CD1c-positive myeloid dendritic cell (primary cell): Measurements from ENCODE around the gene ATP8B2.
"Not testable (repeated sequence)": the region's sequence is repeated elsewhere in the genome, so short reads cannot be mapped to it uniquely, and the experiment has no call there.

ENCODE experiments used
- DNase-seq: peaks from one replicate; pipeline ENCODE4 v3.0.0-alpha.2; 2016; ENCODE audit errors: extremely low spot score

ATP8B2 gene

DNA sequence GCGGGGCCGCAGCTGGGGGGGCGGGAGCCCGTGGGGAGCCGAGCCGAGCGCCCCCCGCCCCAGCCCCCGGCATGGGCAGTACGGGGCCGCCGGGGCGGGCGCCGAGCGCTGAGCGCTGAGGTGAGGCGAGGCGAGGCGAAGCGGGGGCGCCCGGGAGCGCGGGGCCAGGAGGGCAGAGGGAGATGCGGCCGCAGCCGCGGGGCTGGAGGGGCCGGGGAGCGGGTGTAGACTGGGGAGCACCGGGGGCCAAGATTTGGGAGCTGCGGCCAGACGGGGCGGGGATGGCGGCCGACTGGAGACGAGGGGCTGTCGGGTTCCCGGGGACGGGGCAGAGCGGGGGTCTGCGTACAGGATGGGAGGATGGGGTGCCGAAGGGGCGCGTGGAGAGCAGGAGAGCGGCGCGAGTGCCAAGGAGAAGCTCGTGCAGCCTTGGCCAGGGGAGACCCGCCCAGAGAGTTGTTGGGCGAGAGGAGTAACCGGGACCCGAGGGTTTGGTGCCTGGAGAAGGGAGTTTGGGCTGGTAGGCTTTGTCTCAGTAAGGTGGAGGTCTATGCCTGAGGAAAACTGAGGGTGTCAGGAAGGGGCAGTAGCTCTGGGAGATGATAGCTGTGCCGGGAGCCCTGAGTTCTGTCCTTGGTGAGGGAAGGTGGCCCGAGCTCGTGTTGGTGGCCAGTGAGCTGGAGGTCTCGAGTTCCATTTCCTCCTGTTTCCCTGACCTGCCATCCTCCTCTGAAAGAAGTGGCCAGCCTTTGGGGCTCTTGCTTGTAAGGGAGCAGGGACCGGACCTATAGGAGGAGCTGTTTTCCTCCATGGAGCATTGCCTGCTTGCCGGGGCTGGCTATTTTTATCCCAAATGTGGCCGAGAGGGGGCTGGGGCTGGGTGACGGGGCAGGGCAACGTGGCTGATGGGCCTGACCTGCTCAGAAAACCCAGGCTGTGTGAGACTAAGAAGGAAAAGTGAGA is 539 bp downstream of the ATP8B2 start:
- DNase-seq: peak; percentile 53

DNA sequence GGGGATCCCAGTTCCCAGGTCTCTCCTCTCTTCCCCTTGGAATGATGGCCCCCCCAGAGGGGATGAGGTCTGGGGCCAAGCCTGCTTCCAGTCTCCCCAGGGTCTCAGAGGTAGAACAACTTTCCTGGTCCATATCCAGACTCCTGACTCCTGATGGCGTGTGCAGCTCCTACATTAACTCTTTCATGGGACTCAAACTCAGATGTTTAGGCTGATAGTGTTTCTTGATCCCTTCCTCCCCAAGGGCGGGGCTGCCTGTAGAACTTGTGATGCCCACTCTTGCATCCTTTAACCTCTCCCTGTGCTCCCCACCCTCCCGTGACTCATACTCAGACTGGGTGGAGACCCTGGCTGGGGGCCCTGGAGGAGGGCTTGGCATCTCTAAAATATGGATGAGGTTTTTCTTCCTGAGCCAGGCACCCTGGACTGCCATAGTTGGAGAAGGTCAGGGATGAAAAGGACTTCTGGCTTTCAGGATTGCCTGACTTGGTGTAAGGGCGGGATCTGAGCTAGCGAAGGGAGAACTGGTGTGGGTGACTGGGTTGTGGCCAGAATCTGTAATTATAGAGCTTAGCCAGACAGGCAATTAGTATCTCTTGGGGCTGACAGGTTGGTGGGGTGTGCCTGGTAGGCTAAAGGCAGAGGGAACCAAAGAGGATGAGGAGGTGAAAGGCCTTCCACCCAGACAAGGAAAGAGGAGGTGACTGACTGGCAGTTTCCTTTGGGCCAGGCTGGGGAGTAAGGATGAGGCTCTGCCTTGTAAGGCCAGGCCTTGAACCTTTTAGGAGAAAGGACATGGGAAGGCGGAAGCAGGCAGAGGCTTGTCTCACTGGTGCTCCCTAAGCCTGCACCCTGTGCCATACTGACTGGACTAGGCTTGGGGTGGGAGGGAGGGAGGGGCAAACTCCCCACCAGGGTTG is 1.5 kb downstream of the ATP8B2 start:
- peak; percentile 13 for DNase-seq

DNA sequence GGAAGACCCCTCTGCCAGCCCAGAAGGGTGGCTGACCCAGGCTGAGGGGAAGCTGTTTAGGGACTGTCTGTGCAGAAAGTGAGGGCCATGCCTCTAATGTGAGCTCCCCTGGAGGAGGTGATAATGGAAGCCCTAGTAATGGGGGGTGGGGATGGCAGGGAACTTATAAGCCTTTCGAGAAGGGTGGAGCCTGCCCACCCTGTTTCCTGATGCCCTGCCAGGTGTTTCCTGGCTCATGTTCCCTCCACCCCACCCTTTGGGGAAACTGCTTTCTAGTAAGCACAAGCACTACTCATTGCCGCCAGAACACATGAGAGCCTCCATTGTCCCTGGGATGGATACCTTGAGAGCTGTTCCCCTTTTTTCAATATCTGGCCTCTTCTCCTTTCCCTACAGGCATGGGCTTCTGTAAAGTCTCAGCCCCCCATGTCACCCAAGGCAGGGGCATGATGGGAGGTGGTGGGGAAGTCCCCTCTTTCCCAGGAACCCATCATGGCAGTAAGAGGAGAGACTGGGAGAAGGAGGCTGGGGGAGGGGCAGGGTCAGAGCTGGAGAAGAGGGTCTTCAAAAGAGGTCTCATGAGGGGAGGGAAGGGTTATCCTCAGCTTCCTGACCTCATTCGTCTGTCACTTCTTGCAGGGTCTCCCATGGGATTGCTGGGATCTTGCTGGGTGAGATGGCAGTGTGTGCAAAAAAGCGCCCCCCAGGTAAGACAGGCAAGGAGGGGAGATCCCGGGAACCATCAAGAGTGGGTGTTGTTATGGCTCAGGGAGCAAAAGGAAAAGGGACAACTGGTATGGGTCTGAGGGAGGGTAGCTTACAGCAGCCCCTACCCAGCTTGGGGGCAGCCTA is 2.4 kb downstream of the ATP8B2 start:
- DNase-seq: peak; percentile 35

DNA sequence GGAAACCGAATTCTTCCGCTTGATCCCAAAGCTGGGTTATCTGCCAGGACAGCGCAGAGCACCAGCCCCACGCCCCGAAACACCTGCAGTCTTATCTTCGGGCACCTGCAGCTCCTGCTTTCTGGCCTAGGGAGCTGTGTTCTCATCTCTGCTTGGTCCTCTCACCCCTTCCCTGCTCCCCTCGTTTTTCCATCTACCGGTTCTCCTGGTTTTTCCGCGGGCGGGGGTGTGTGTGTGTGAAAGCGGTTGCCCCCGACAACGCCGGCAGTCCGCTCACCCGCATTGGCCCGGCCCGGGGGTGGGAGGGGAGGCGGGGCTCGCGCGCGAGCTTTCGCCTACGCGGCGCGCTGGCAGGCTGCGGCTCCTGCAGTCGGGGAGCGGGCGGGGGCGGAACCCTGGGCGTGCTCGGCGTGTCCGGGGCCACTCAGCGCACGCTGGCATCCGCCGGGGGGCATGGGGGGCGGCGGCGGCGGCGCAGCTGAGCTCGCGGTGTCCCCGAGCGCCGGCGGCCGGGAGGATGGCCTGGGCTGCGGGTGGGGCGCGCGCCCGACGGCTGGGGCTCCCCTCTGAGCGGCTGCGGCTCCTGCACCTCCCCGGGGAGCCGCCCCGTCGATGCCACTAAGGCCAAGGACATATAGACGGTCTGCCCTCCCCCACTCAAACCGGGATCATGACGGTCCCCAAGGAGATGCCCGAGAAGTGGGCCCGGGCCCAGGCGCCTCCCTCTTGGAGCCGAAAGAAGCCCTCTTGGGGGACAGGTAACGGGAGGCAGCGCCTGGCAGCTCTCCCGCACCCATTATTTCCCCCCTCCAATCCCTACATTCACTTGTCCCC is 3.2 kb downstream of the ATP8B2 start:
- peak; percentile 85 for DNase-seq

DNA sequence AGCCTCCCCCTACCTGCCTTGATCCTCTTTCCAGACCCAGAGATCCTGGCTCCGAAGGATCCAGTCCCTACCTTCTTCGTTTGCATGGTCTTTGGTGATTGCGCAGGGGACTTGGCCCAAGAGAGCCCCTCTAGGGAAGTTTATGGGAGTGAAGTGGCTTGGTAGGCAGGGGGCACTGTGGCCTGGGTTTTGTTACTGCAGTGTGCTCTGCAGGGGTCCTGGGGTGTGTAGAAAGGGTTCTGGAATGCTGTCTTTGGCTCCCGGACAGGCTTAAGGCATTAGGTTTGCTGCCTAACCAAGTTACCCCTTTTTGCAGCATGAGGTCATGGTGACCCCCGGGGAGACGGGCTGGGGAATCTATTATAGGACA is 3.8 kb downstream of the ATP8B2 start:
- DNase-seq: no peak

DNA sequence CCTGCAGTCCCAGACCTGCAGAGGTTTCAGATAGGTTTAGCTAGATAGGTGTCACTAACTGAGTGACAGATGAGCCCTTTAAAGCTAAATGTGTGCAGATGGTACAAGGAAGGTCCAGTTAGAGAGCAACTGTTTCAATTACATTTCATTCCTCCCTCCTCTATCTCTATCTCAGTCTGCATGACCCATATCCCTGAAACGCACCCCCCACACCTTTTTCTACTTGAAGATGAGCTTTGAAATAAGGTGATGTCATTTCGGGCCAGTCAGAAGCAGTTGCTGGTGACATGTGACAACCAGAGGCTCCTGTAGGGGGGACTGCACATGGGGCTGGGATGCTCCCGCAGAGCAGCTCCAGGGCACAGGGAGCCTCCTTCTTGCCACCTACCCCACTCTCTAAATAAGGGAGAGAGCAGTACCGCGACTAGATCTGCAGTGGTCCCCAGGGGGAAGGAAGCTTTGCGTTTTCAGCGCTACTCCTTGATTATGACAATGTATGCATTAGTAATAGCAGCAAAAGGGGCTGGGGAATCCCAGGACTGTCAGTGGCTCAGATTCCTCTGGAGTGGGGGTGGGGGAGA is 4.3 kb downstream of the ATP8B2 start:
- no peak for DNase-seq

DNA sequence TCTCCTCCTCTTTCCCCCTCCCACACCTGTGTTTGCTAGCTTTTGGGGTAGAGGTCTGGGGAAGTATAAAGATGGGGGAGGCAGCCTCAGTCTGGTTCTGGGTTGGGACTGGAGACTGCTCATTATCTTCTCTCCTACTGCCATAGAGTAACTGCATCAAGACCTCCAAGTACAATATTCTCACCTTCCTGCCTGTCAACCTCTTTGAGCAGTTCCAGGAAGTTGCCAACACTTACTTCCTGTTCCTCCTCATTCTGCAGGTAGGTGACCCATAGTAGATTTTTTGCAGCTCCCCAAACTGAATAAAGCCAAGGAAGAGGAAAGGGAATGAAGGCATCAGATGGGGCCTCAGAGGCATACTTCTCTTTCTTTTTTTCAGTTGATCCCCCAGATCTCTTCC is 5.3 kb downstream of the ATP8B2 start:
- DNase-seq: no peak

DNA sequence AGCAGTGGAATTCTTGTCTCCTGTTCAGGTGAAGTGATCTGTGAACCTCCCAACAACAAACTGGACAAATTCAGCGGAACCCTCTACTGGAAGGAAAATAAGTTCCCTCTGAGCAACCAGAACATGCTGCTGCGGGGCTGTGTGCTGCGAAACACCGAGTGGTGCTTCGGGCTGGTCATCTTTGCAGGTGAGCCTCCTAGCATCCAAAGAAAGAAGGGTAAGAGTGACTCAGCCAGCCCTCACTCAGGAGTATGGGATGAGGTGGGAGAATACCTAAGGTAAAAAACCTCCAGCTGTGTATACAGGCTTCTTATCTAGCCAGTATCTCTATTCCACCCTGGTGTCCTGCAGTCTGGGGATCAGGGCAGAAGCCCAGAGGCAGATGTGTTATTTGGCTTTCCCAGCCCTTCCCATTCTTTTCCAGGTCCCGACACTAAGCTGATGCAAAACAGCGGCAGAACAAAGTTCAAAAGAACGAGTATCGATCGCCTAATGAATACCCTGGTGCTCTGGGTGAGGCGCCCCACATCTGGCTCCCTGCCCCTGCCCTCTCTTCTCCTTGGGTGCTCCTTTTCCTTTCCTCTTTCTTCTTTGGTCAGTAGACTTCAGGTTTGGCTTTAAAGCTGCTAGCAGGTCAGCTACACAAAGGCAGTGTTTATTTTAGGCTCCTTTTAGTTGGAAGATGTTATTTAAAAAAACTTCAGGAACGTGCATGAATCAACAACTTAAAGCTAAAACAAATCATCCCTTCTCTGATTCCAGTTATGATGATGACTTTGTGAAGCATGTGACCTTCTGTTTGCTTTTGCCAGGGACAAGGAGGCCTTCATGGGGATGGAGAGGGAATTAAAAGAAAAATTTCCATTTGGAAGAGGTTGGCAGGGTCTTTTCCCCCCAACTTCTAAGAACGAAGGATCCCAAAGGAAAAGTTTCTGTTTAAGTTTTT is 9.0 kb downstream of the ATP8B2 start:
- no peak for DNase-seq

DNA sequence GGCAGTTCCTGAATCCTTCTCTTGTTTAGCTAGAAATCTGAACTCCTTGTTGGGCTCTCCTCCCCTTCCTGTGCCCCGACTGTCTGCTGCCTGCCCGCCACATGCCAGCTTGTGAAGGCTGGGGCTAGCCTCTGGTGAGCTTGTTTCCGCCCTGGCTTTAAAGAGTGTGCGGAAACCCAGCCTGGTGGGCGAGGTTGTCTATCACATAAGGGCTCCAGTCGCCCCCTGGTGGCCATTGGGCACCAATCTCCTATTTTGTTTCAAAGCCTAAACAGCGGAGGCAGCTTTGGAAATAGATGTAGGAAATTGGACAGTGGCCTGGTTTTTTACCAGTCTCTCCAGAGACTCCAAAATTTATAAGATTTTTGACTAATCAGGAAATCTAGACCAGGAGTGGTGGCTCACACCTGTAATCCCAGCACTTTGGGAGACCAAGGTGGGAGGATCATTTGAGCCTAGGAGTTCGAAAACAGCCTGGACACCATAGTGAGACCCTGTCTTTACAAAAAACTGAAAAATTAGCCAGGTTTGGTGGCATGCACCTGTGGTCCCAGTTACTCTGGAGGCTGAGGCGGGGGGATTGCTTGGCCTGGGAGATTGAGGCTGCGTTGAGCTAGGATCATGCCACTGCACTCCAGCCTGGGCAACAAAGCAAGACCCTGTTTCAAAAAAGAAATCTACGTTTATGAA is 9.8 kb downstream of the ATP8B2 start:
- peak; percentile 96 for DNase-seq

DNA sequence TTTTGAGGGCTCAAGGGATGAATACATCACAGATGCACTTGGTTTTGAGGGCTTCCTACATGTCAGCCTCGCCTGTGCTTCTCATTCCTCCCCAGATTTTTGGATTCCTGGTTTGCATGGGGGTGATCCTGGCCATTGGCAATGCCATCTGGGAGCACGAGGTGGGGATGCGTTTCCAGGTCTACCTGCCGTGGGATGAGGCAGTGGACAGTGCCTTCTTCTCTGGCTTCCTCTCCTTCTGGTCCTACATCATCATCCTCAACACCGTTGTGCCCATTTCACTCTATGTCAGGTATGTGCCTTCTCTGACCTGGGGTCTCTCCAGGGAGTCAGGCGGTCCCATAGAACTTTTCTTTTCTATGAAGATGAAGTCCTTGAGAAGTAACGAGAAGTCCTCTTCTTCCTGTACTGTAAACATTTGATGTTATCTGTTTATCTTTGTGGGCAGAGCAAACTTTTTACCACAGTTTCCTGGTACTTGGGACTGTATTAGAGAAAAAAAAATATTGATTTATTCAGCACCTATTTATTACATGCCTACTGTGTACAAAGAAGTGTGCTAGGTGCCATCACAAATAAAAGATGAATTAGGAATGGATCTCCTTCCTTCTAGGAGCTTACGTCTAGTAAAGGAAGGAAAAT is 12.0 kb downstream of the ATP8B2 start:
- DNase-seq: no peak

DNA sequence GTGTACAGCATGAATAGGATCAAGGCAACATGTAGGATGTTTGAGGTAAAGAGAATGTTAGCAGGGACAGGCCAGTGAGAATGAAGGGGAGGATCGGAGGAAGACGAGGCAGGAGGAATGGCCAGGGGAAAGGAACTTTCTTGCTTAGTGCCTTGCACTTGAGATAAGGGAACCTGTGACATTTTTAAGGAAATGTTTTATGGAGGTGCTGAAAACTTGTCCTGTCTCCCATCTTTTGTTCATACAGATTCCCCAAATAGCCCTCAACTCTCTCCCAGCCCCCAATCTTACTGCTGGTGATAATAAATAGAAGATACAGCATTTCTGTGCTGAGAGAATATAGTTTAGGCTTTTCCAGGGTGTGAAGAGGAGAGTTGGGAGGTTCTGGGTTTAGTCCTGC is 13.6 kb downstream of the ATP8B2 start:
- no peak for DNase-seq

DNA sequence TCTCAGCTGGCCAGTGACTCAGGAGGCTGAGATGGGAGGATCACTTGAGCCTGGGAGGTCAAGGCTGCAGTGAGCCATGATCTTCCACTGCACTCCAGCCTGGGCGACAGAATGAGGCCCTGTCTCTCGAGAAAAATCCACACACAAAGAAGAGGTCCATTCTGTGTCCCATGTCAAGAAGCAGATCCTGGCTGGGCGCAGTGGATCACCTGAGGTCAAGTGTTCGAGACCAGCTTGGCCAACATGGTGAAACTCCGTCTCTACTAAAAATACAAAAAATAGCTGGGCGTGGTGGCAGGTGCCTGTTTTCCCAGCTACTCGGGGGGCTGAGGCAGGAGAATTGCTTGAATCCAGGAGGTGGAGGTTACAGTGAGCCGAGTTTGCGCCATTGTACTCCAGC is 16.0 kb downstream of the ATP8B2 start:
- not testable (repeated sequence) for DNase-seq

DNA sequence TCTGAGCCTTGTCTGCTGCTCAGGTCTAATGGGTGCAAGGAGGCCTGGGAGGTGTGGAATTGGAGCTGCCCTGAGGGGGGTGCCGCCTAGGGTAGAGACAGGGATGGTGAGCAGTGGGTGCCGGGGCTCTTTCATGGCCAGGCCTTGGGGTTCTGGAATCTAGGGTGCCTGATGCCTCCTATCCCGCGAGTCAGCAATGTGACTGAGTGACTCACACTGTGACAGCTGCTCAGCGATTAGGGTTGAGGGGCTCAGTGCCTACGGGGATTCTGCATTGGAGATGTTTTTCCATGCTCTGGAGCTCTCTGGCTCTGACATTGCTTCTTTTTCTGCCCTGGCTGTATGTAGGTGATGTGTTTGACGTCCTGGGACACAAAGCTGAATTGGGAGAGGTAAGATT is 16.8 kb downstream of the ATP8B2 start:
- DNase-seq: no peak

DNA sequence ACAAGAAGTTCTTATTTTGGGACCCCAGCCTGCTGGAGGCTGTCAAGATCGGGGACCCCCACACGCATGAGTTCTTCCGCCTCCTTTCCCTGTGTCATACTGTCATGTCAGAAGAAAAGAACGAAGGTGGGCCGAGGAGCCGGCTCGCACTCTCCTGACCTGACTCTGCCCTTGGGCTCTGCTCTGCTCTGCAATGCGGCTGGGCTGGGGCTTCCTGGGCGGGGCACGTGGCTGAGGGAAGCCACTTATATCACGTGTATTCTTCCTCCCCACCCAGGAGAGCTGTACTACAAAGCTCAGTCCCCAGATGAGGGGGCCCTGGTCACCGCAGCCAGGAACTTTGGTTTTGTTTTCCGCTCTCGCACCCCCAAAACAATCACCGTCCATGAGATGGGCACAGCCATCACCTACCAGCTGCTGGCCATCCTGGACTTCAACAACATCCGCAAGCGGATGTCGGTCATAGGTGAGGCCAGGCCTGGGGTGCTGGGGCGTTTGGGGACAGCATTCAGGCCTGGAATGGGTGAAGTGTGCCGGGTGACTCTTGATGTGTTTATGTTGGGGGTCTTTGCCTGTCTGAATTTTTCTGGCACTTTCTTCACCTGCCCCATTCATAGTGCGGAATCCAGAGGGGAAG is 17.6 kb downstream of the ATP8B2 start:
- DNase-seq: peak; percentile 33

DNA sequence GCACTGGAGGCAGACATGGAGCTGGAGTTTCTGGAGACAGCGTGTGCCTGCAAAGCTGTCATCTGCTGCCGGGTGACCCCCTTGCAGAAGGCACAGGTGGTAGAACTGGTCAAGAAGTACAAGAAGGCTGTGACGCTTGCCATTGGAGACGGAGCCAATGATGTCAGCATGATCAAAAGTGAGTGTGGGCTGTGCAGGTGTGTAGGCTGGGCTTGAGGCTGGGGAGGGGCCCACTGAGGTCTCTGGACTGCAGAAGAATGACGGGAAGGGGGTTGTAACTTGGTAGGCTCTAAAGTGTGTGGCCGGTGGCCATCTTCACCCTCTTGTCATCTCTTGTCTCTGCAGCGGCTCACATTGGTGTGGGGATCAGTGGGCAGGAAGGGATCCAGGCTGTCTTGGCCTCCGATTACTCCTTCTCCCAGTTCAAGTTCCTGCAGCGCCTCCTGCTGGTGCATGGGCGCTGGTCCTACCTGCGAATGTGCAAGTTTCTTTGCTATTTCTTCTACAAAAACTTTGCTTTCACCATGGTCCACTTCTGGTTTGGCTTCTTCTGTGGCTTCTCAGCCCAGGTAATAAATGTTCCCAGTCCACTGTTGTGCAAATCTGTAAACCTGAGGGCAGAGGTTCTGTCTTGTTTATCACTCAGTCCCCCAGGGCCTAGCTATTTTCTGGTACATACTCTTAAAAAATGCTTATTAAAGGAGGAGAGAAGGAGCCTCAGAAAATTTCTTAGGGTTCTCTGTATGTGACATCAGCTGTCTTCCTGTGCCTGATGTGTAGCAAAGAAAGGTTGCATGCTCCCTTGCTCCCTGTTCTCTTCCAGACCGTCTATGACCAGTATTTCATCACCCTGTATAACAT is 19.9 kb downstream of the ATP8B2 start:
- DNase-seq: peak; percentile 71

DNA sequence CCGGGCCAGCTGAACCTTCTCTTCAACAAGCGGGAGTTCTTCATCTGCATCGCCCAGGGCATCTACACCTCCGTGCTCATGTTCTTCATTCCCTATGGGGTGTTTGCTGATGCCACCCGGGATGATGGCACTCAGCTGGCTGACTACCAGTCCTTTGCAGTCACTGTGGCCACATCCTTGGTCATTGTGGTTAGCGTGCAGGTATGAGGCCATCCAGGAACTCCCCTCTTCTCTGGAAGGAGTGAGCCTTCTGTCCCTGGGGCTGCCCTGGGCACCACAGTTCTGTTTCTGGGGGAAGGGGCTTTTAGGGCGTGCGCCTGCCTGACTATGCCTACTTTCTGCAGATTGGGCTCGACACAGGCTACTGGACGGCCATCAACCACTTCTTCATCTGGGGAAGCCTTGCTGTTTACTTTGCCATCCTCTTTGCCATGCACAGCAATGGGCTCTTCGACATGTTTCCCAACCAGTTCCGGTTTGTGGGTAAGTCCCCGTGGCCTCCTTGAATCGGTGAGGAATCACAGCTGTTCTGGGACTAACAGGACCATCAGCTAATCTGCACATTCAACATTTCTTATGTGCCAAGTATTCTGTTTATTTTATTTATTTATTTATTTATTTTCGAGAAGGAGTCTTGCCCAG is 21.1 kb downstream of the ATP8B2 start:
- DNase-seq: no peak
